Prostate gland (tissue), 2 donors: Measurements from ENCODE around the gene LENG9.

Experiments used
- POLR2A ChIP-seq: fragments of 450-650 bp; IDR thresholded peaks from one replicate; pipeline ENCODE4 v1.6.1; 2016; ENCODE audit warnings: antibody characterized with exemption, mild to moderate bottlenecking
- POLR2AphosphoS5 ChIP-seq: sonication (generic); formaldehyde crosslinking; IDR thresholded peaks from one replicate; pipeline ENCODE4 v1.6.1; 2017; ENCODE audit warnings: antibody characterized with exemption
- TF ChIP-seq, protein P1 (sequence below), 4 experiments: fragments of 200-600 bp in 2 of 4; fragments of 450-650 bp in 2 of 4; sonication (generic) in 2 of 4; IDR thresholded peaks; 1 replicate in 3 of 4; 2 replicates in 1 of 4; pipeline ENCODE4 v1.5.1; 2016 to 2019; ENCODE audit warnings: antibody characterized with exemption in 4 of 4, mild to moderate bottlenecking in 2 of 4, moderate library complexity in 2 of 4

DNA sequence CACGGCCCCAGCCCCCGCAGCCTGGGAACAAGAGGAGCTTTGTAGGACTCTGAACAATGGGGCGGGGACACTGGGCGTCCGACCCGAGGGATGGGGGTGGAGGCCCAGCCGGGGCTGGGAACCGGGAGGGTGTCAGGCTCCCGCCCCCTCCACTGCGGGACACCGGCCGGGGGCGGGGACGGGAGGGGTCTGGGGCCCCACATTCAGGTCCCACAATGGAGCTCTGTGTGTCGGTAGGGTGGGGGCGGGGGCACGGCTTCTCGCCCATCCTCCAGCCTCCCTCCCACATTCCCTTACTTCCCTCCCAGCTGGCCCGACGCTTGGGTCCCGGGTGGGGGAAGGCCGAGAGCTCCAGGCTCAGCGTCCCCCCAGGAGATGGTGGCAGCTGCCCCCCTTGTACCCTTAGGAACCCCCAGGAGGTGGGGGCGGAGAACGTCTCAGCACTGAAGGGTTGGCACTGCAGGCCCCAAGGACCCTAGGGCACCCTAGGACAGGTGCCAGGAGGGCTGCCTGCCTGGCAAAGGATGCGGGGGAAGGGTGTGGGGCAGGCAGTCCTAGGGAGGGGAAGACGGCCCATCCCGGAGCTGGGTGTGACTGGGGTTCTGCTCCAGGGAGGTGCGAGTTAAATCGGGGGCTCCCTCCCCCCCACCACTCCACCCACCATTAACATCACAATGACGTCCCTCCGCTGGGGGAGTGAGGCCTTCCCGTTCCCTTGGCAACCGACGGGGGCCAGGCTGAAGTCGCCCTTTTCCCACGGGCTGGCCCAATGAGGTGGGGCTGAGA, 43.0 kb downstream of the LENG9 start:
- TF ChIP-seq, protein P1, sequence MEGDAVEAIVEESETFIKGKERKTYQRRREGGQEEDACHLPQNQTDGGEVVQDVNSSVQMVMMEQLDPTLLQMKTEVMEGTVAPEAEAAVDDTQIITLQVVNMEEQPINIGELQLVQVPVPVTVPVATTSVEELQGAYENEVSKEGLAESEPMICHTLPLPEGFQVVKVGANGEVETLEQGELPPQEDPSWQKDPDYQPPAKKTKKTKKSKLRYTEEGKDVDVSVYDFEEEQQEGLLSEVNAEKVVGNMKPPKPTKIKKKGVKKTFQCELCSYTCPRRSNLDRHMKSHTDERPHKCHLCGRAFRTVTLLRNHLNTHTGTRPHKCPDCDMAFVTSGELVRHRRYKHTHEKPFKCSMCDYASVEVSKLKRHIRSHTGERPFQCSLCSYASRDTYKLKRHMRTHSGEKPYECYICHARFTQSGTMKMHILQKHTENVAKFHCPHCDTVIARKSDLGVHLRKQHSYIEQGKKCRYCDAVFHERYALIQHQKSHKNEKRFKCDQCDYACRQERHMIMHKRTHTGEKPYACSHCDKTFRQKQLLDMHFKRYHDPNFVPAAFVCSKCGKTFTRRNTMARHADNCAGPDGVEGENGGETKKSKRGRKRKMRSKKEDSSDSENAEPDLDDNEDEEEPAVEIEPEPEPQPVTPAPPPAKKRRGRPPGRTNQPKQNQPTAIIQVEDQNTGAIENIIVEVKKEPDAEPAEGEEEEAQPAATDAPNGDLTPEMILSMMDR (IDR thresholded peaks at IDR 0.05): no peak
- TF ChIP-seq POLR2A (no peak), POLR2AphosphoS5 (no peak)
